ENCODE data around the gene TMEM131L.
"Not testable (repeated sequence)": the region's sequence is repeated elsewhere in the genome, so short reads cannot be mapped to it uniquely, and the experiment has no call there.

The TMEM131L gene

GRCh38 chr4:153466081-153466948 lies at the start of gene TMEM131L:
Gene TMEM131L (plus strand): TSS chr4:153466360. CDS start chr4:153466398, 38 bp downstream.
- peak; percentile 79 for DNase-seq

GRCh38 chr4:153416456-153416855 lies 49.7 kb upstream of the TMEM131L start:
- not testable (repeated sequence) for DNase-seq

- no peak for DNase-seq
Measured at GRCh38 chr4:153418121-153418520, 48.0 kb upstream of the TMEM131L start.

- DNase-seq, result no peak
Measured at GRCh38 chr4:153418558-153418957, 47.6 kb upstream of the TMEM131L start.

GRCh38 chr4:153419029-153419428 lies 47.1 kb upstream of the TMEM131L start:
- no peak for DNase-seq

GRCh38 chr4:153419673-153420278 lies 46.4 kb upstream of the TMEM131L start:
- DNase-seq, result no peak

- no peak for DNase-seq
Measured at GRCh38 chr4:153420361-153420760, 45.8 kb upstream of the TMEM131L start.

- DNase-seq, result no peak
Measured at GRCh38 chr4:153421941-153422340, 44.2 kb upstream of the TMEM131L start.

- DNase-seq, result no peak
Measured at GRCh38 chr4:153426207-153426885, 39.8 kb upstream of the TMEM131L start.

- DNase-seq, result no peak
Measured at GRCh38 chr4:153427363-153428071, 38.6 kb upstream of the TMEM131L start.

- DNase-seq, result no peak
Measured at GRCh38 chr4:153428941-153429475, 37.2 kb upstream of the TMEM131L start.

GRCh38 chr4:153432965-153433753 lies 33.0 kb upstream of the TMEM131L start:
- peak; percentile 79 for DNase-seq

GRCh38 chr4:153433754-153434105 lies 32.4 kb upstream of the TMEM131L start:
- DNase-seq, result no peak

- no peak for DNase-seq
Measured at GRCh38 chr4:153434190-153434589, 32.0 kb upstream of the TMEM131L start.

GRCh38 chr4:153438916-153439756 lies 27.0 kb upstream of the TMEM131L start:
- peak; percentile 48 for DNase-seq

GRCh38 chr4:153439831-153440230 lies 26.3 kb upstream of the TMEM131L start:
- DNase-seq, result no peak

GRCh38 chr4:153440475-153440874 lies 25.7 kb upstream of the TMEM131L start:
- no peak for DNase-seq

GRCh38 chr4:153447175-153447905 lies 18.8 kb upstream of the TMEM131L start:
- no peak for DNase-seq

GRCh38 chr4:153448003-153448731 lies 18.0 kb upstream of the TMEM131L start:
- DNase-seq, result no peak

GRCh38 chr4:153449338-153449737 lies 16.8 kb upstream of the TMEM131L start:
- no peak for DNase-seq

All from stimulated activated CD4-positive, alpha-beta T cell treated with anti-CD3 and anti-CD28 coated beads, Interleukin-15, amount 100 ng/mL, for 24 hours (primary cell).